GM12878 (cell line): ENCODE data around the gene MAML2. TPM values are rescaled to one million over a fixed set of nuclear protein-coding genes. Genes with fewer than 3 reads are reported as not detected.

Experiments
- ATAC-seq: fragments of 200-7000 bp; cut with Tn5 transposase; 3 replicates; pipeline ENCODE4 v1.9.1; 2020; ENCODE audit warnings: mild to moderate bottlenecking, moderate library complexity
- BruUV-seq: library from RNA; stranded (reverse); fragments of 400-500 nt; replicated peaks from 2 replicates; lab custom pipeline; 2021; lab: Mats Ljungman, UMichigan
- CTCF ChIA-PET: fragments of 300-600 bp; sonication (Branson Sonifier 250); formaldehyde crosslinking; extraction: SDS; loops from one replicate; lab custom pipeline; 2021; ENCODE audit warnings: inconsistent platforms; lab: Yijun Ruan, JAX
- POLR2A ChIA-PET: fragments of 350-600 bp; formaldehyde crosslinking; extraction: SDS; loops from one replicate; lab custom pipeline; 2021; ENCODE audit warnings: inconsistent platforms; lab: Charles Lee
- RAD21 ChIA-PET: fragments of 300-600 bp; sonication (Branson Sonifier 250); formaldehyde crosslinking; loops from one replicate; lab custom pipeline; 2023; ENCODE audit warnings: antibody characterized with exemption; ENCODE audit not compliant: unreplicated experiment; lab: Charles Lee
- SMC1A ChIA-PET: fragments of 300-600 bp; sonication (Branson Sonifier 250); formaldehyde crosslinking; loops from one replicate; lab custom pipeline; 2023; ENCODE audit not compliant: unreplicated experiment, uncharacterized antibody; lab: Charles Lee
- DNase-seq: peaks from one replicate; pipeline ENCODE4 v3.0.0-alpha.2; 2011; ENCODE audit warnings: low read depth, low spot score
- FAIRE-seq: peaks from 3 replicates; lab custom pipeline; 2011; peaks lifted over from hg19 to GRCh38; lab: Jason Lieb, UNC
- H2AFZ ChIP-seq: 2 replicates; pipeline ENCODE4 v1.6.0; 2011; ENCODE audit warnings: low read depth, low read length, control low read depth; ENCODE audit not compliant: control insufficient read depth
- H3K27ac ChIP-seq: 2 replicates; pipeline ENCODE4 v1.5.1; 2011; ENCODE audit warnings: control low read depth; ENCODE audit not compliant: control insufficient read depth, insufficient read depth
- H3K27me3 ChIP-seq, 2 experiments: replicated peaks in 1 of 2; 2 replicates each; pipeline versions ENCODE4 v1.6.0 to v1.6.1; 2011; ENCODE audit warnings: low read length in 1 of 2; ENCODE audit not compliant: control insufficient read depth in 2 of 2, insufficient read depth in 2 of 2
- H3K36me3 ChIP-seq, 2 experiments: 2 replicates each; pipeline ENCODE4 v1.5.1; 2011; ENCODE audit warnings: low read length in 1 of 2; ENCODE audit not compliant: control insufficient read depth in 2 of 2, insufficient read depth in 2 of 2
- H3K4me1 ChIP-seq: 2 replicates; pipeline ENCODE4 v1.6.1; 2011; ENCODE audit warnings: mild to moderate bottlenecking, low read length, moderate library complexity, mixed read lengths; ENCODE audit not compliant: control insufficient read depth, insufficient read depth
- H3K4me2 ChIP-seq: 2 replicates; pipeline ENCODE4 v1.6.0; 2011; ENCODE audit warnings: control low read depth; ENCODE audit not compliant: control insufficient read depth, insufficient read depth
- H3K4me3 ChIP-seq: fragments of 200-600 bp; sonication (generic); 2 replicates; pipeline ENCODE4 v1.5.1; 2016
- H3K79me2 ChIP-seq: 2 replicates; pipeline ENCODE4 v1.6.0; 2011; ENCODE audit warnings: low read length; ENCODE audit not compliant: control insufficient read depth, insufficient read depth
- H3K9ac ChIP-seq: 2 replicates; pipeline ENCODE4 v1.8.0; 2011; ENCODE audit warnings: low read length, control low read depth, mixed read lengths; ENCODE audit not compliant: control insufficient read depth, insufficient read depth
- H3K9me3 ChIP-seq: replicated peaks from 3 replicates; pipeline ENCODE4 v1.5.1; 2011; ENCODE audit warnings: mild to moderate bottlenecking, low read length; ENCODE audit not compliant: control insufficient read depth, insufficient read depth
- H4K20me1 ChIP-seq: 2 replicates; pipeline ENCODE4 v1.6.0; 2011; ENCODE audit not compliant: control insufficient read depth, insufficient read depth
- ATF3 ChIP-seq: IDR thresholded peaks from 2 replicates; pipeline ENCODE4 v1.6.1; 2011; ENCODE audit warnings: low read depth, mild to moderate bottlenecking, low read length, moderate library complexity, borderline replicate concordance; ENCODE audit errors: extremely low read depth
- NKRF ChIP-seq: fragments of 450-650 bp; conservative IDR thresholded peaks from 2 replicates; pipeline ENCODE4 v1.6.1; 2017; ENCODE audit warnings: mild to moderate bottlenecking, moderate library complexity
- SUZ12 ChIP-seq: fragments of 200-600 bp; sonication (generic); IDR thresholded peaks from one replicate; pipeline ENCODE4 v1.6.1; 2018; ENCODE audit warnings: antibody characterized with exemption, mild to moderate bottlenecking; ENCODE audit not compliant: unreplicated experiment
- WGBS: methylation state at CpG from one replicate; pipeline ENCODE4 v1.1.6; 2016; ENCODE audit warnings: low lambda C conversion rate; ENCODE audit not compliant: insufficient replicate concordance, insufficient coverage; ENCODE audit errors: missing lambda C conversion rate; 5-methylcytosine and 5-hydroxymethylcytosine counted together
- in situ Hi-C: fragments of 300-500 bp; cut with MboI; formaldehyde crosslinking; loops from 9 replicates; pipeline ENCODE4 v1.14.3; 2018; ENCODE audit warnings: mixed read lengths
- intact Hi-C: fragments of 100-400 bp; cut with micrococcal nuclease; formaldehyde crosslinking; loops from one replicate; pipeline ENCODE4 v1.14.2; 2022; ENCODE audit not compliant: unreplicated experiment
- polyA plus RNA-seq, 11 experiments: library from polyadenylated mRNA; depleted of rRNA in 4 of 11; unstranded in 6 of 11; stranded (reverse) in 5 of 11; fragments of >200 nt; fragmentation: Nextera tagmentation in 4 of 11; fragmentation: Illumina TruSeq in 1 of 11; extraction: Ambion mirVana in 4 of 11; extraction: Trizol in 1 of 11; gene quantifications; 1 replicate in 1 of 11; 2 replicates in 10 of 11; pipeline versions ENCODE4 v1.2.1 to v1.2.3, GENCODE V29; 2011 to 2016; ENCODE audit warnings: inconsistent platforms in 2 of 11, missing spikeins in 2 of 11, low read depth in 1 of 11
- total RNA-seq, 4 experiments: library from RNA; depleted of rRNA in 3 of 4; stranded (reverse); fragments of >200 nt in 3 of 4; fragmentation: Illumina TruSeq in 1 of 4; extraction: Trizol in 1 of 4; gene quantifications; 2 replicates each; pipeline versions ENCODE4 v1.2.1 to v1.2.3, GENCODE V29; 2013 to 2021

Gene MAML2
- total and polyA plus RNA-seq, 10 of the 15 experiments (the other 5 are each of a cell fraction or from before 2014, with no cell fraction given) = 2.5 to 15.1 (median 12.0) TPM

GRCh38 chr11:96150609-96151008 lies 192.4 kb downstream of the MAML2 start:
- ChIA-PET SMC1A (interaction anchor here (1.8 to 3.6 kb wide), 2 partner anchors 12 to 189 kb away, joined by 6 to 13 read pairs; no protein-coding TSS in a partner anchor), POLR2A (no interaction called here), CTCF (no interaction called here), RAD21 (no interaction called here)
- Histone ChIP-seq H3K36me3 (no peaks in the 10 kb centered on the region; a peak in 1 of 4 replicates), H3K9ac (no peak overlapping the region), H3K4me1 (peaks cover 16% of the 10 kb centered on the region), H2AFZ (no peak overlapping the region), H3K27ac (no peak overlapping the region), H3K4me2 (no peak overlapping the region), H3K79me2 (peaks cover 9% of the 10 kb centered on the region), H3K27me3 (no peaks in the 10 kb centered on the region), H3K4me3 (no peak overlapping the region), H4K20me1 (no peaks in the 10 kb centered on the region), H3K9me3 (no peaks in the 10 kb centered on the region)
- 83% methylated on average over 4 of the region's 4 CpGs for WGBS
- in situ Hi-C loops = no loop called here
- ATAC-seq (no peak), FAIRE-seq (no peak), DNase-seq (no peak)
- TF ChIP-seq SUZ12 (no peak), NKRF (no peak), ATF3 (no peak)
- intact Hi-C loops = no loop called here
- no TSS peak for BruUV-seq
